Hepatocyte (in vitro differentiated cells): Measurements from ENCODE around the gene ANKRD16. TPM values are rescaled to one million over a fixed set of nuclear protein-coding genes. Genes with fewer than 3 reads are reported as not detected.
"Not testable (repeated sequence)": the region's sequence is repeated elsewhere in the genome, so short reads cannot be mapped to it uniquely, and the experiment has no call there.

Source experiments
- DNase-seq: peaks from one replicate; pipeline ENCODE4 v3.0.0-alpha.2; 2016; ENCODE audit warnings: low spot score
- H2AFZ ChIP-seq: fragments of 200-600 bp; sonication (generic); 2 replicates; pipeline ENCODE4 v1.6.0; 2016; ENCODE audit warnings: antibody characterized with exemption, mild to moderate bottlenecking
- H3K27ac ChIP-seq: fragments of 200-600 bp; sonication (generic); 2 replicates; pipeline ENCODE4 v1.5.1; 2016; ENCODE audit warnings: mild to moderate bottlenecking
- H3K27me3 ChIP-seq: fragments of 200-600 bp; sonication (generic); 2 replicates; pipeline ENCODE4 v1.6.1; 2016
- H3K36me3 ChIP-seq: fragments of 200-600 bp; sonication (generic); replicated peaks from 2 replicates; pipeline ENCODE4 v1.5.1; 2016; ENCODE audit warnings: low read depth; ENCODE audit not compliant: insufficient read depth
- H3K4me1 ChIP-seq: fragments of 200-600 bp; sonication (generic); 2 replicates; pipeline ENCODE4 v1.5.1; 2016; ENCODE audit warnings: mild to moderate bottlenecking, moderate library complexity; ENCODE audit not compliant: insufficient read depth
- H3K4me2 ChIP-seq: fragments of 200-600 bp; sonication (generic); 2 replicates; pipeline ENCODE4 v1.6.0; 2016
- H3K4me3 ChIP-seq: fragments of 200-600 bp; sonication (generic); 2 replicates; pipeline ENCODE4 v1.5.1; 2016; ENCODE audit warnings: mild to moderate bottlenecking
- H3K79me2 ChIP-seq: fragments of 200-600 bp; sonication (generic); 2 replicates; pipeline ENCODE4 v1.6.0; 2017; ENCODE audit warnings: mild to moderate bottlenecking
- H3K9me2 ChIP-seq: fragments of 200-600 bp; sonication (generic); replicated peaks from 2 replicates; pipeline ENCODE4 v1.6.0; 2017; ENCODE audit warnings: mild to moderate bottlenecking; ENCODE audit not compliant: insufficient read depth
- H3K9me3 ChIP-seq: fragments of 200-600 bp; sonication (generic); 2 replicates; pipeline ENCODE4 v1.5.1; 2016; ENCODE audit warnings: low read depth, mild to moderate bottlenecking
- H4K20me1 ChIP-seq: fragments of 200-600 bp; sonication (generic); 2 replicates; pipeline ENCODE4 v1.6.0; 2016; ENCODE audit warnings: mild to moderate bottlenecking; ENCODE audit not compliant: insufficient read depth, poor library complexity, severe bottlenecking
- CTCF ChIP-seq: fragments of 200-600 bp; sonication (generic); IDR thresholded peaks from 2 replicates; pipeline ENCODE4 v1.5.1; 2016; ENCODE audit warnings: antibody characterized with exemption, mild to moderate bottlenecking; ENCODE audit not compliant: poor library complexity
- EZH2 ChIP-seq: fragments of 200-600 bp; sonication (generic); IDR thresholded peaks from 2 replicates; pipeline ENCODE4 v1.6.1; 2016; ENCODE audit warnings: antibody characterized with exemption, mild to moderate bottlenecking, borderline replicate concordance
- EZH2phosphoT487 ChIP-seq: fragments of 200-600 bp; sonication (generic); IDR thresholded peaks from one replicate; pipeline ENCODE4 v1.6.1; 2018; ENCODE audit warnings: antibody characterized with exemption, mild to moderate bottlenecking, low read depth, moderate library complexity; ENCODE audit not compliant: unreplicated experiment, severe bottlenecking
- WGBS: methylation state at CpG from one replicate; pipeline ENCODE4 v1.1.6; 2016; ENCODE audit warnings: low lambda C conversion rate; ENCODE audit errors: missing lambda C conversion rate; 5-methylcytosine and 5-hydroxymethylcytosine counted together
- polyA plus RNA-seq: library from polyadenylated mRNA; unstranded; fragments of >200 nt; fragmentation: Nextera tagmentation; extraction: Ambion mirVana; gene quantifications from 2 replicates; pipeline ENCODE4 v1.2.1, GENCODE V29; 2016
- total RNA-seq: library from RNA; depleted of rRNA; stranded (reverse); fragments of >200 nt; gene quantifications from 2 replicates; pipeline ENCODE4 v1.2.3, GENCODE V29; 2014

Gene ANKRD16
- total and polyA plus RNA-seq, 2 experiments from 2014 or later: 6.8 to 15.7 TPM

GRCh38 chr10:5855979-5856700 lies 33.6 kb downstream of the ANKRD16 start:
- no peak for TF ChIP-seq EZH2
- no peak for TF ChIP-seq EZH2phosphoT487
- no peak for TF ChIP-seq CTCF
- Histone ChIP-seq H3K27me3 (no peaks in the 10 kb centered on the region), H3K9me3 (no peaks in the 10 kb centered on the region), H3K4me3 (no peak overlapping the region), H3K79me2 (no peaks in the 10 kb centered on the region), H3K9me2 (no peaks in the 10 kb centered on the region), H3K36me3 (no peaks in the 10 kb centered on the region), H3K4me2 (no peak overlapping the region), H3K4me1 (no peaks in the 10 kb centered on the region), H3K27ac (no peak overlapping the region), H4K20me1 (no peaks in the 10 kb centered on the region), H2AFZ (no peak overlapping the region)
- WGBS: 70% methylated on average over 18 of the region's 18 CpGs
- DNase-seq: no peak

GRCh38 chr10:5854131-5854475 lies 35.6 kb downstream of the ANKRD16 start:
- no peaks in the 10 kb centered on the region for H3K27me3 ChIP-seq
- 84% methylated on average over 5 of the region's 5 CpGs for WGBS
- no peak overlapping the region for H3K4me3 ChIP-seq
- H3K9me2 ChIP-seq: no peaks in the 10 kb centered on the region
- H3K79me2 ChIP-seq: no peaks in the 10 kb centered on the region
- no peaks in the 10 kb centered on the region for H3K4me1 ChIP-seq
- no peaks in the 10 kb centered on the region for H3K9me3 ChIP-seq
- no peak overlapping the region for H2AFZ ChIP-seq
- no peaks in the 10 kb centered on the region for H4K20me1 ChIP-seq
- DNase-seq: no peak
- no peak overlapping the region for H3K27ac ChIP-seq
- no peak overlapping the region for H3K4me2 ChIP-seq
- TF ChIP-seq CTCF (no peak), EZH2 (no peak), EZH2phosphoT487 (no peak)
- no peaks in the 10 kb centered on the region for H3K36me3 ChIP-seq

GRCh38 chr10:5846667-5847066 lies 43.0 kb downstream of the ANKRD16 start:
- not testable (repeated sequence) for H3K4me1 ChIP-seq, H2AFZ ChIP-seq, H3K36me3 ChIP-seq, H3K9me3 ChIP-seq, H3K27ac ChIP-seq, H4K20me1 ChIP-seq, H3K79me2 ChIP-seq, DNase-seq, H3K4me2 ChIP-seq, H3K4me3 ChIP-seq, H3K9me2 ChIP-seq, H3K27me3 ChIP-seq
- 99% methylated on average over 4 of the region's 4 CpGs for WGBS

GRCh38 chr10:5844345-5845055 lies 45.2 kb downstream of the ANKRD16 start:
- H3K27ac ChIP-seq: peak overlapping the region; percentile 2
- H3K4me3 ChIP-seq: no peak overlapping the region
- H3K4me1 ChIP-seq: peaks cover 7% of the 10 kb centered on the region
- H3K9me3 ChIP-seq: no peaks in the 10 kb centered on the region
- H3K36me3 ChIP-seq: no peaks in the 10 kb centered on the region
- TF ChIP-seq CTCF: no peak
- TF ChIP-seq EZH2: no peak
- no peak for TF ChIP-seq EZH2phosphoT487
- H3K4me2 ChIP-seq: peak overlapping the region; percentile 67
- no peak for DNase-seq
- H3K79me2 ChIP-seq: no peaks in the 10 kb centered on the region
- no peaks in the 10 kb centered on the region for H4K20me1 ChIP-seq
- H3K27me3 ChIP-seq: no peaks in the 10 kb centered on the region
- H3K9me2 ChIP-seq: no peaks in the 10 kb centered on the region
- WGBS: 63% methylated on average over 13 of the region's 13 CpGs
- H2AFZ ChIP-seq: peak overlapping the region; percentile 29
